Stimulated activated CD4-positive, alpha-beta T cell treated with anti-CD3 and anti-CD28 coated beads, Interleukin-12 subunit alpha, Interleukin-12 subunit beta, amount 100 ng/mL, for 48 hours (primary cell): ENCODE results near the gene ESYT3.
"Not testable (repeated sequence)": the region's sequence is repeated elsewhere in the genome, so short reads cannot be mapped to it uniquely, and the experiment has no call there.

Experiments
- DNase-seq, 3 donors: peaks; one replicate each; pipeline ENCODE4 v3.0.0-alpha.2; 2020; ENCODE audit warnings: low read depth in 2 of 3, low spot score in 1 of 3

Gene ESYT3

DNA sequence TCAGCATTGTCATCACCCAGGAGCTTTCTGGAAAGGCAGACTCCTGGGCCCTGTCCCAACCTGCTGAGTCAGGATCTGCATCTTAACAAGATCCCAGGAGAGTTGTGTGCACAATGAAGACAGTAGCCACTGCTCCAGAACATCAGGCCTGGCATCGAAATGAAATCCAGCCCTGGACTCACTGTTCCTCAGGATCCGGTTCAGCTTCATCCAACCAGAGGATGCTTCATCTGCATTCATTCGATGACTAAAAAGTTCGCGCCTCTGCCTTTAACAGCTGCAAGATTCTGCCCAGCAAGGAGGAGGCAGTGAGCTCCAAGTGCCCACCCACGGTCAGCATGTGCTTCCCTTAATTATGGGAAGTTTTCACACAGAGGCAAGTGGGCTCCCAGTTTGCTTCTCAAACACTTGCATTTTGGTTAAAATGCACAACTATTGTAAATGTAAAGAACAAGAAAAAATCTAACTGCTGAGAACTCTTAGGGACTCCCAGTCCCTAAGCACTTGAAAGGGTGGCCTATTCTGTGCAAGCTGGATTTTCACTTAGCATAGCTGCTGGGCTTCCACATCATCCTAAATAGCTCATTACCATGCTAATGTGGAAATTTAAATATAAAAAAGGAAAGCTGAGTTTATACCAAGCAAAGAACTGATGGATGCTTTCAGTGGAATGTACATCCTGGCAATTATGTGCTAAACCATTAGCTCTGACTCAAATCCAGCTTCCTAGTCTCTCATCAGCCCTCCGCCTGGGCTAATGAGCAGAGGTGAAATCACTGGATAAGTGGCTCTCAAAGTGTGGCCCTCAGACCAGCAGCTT, 25.5 kb upstream of the ESYT3 start:
- no peak for DNase-seq

DNA sequence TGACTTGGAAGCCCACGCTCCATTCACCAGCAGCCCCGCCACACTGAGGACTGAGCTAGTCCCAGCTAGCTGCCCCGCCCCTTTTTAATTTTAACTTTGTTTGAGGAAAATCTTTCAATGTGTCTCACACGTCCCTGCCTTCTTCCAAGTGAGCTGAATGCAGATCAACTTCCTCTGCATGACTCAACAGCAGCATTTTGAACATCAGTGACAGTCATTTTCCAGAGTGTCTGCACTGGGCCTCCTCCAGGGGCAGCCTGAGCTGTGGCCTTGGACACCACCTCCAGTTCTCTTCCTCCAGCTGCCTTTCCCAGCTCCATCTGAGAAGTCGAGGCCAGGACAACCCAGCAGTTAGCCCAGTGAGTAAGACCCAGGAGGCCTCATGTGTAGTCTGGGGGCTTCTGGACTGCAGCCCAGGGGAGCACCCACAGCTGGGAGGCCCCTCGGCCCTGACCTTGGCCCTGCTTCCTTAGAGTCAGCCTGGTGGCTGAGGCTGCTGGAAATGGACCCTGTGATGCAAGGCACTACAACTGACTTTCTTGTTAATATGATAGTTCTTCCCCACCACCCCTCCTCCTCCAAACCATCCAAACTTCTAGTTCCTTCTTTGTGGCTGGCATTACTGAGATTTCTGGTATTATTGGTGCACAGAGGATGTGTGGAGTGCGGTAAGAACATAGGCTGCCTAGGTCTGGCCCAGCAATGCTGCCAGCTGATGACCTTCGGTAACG, 21.4 kb upstream of the ESYT3 start:
- no peak for DNase-seq

DNA sequence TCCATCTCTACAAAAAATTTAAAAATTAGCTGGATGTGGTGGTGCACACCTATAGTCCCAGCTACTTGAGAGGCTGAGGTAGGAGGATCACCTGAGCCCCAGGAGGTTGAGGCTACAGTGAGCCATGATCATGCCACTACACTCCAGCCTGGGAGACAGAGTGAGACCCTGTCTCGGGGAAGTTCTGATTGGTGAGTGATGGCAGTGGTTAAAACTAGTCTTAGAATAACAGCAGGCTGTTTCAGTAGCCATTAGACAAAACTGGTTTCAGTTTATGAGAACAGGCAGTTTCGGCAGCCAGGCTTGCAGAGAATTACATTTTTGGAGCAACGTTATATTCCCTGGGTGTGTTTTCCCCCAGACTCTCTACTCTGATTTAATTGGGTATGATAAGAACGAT, 18.2 kb upstream of the ESYT3 start:
- not testable (repeated sequence) for DNase-seq

DNA sequence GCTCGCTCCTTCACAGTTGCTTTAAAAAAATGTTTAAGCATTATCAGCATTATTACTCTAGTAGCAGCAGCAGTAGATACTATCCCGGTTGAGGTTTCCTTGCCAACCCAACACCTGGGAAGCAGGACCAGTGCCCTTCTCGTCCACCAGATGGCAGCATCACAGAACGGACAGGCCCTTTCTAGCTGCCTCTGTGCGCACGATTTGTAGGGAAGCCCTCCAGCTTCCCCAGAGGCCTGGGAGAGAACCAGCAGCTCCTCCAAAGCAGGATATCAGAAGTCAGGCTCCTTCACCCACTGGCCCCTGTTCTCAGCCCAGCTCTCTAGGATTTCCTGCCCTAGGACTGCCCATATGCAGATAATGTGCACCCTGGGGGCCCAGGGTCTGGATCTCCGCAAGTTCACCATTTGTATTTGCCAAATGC, 16.8 kb upstream of the ESYT3 start:
- peak; percentile 40 to 68 (median 48) for DNase-seq

DNA sequence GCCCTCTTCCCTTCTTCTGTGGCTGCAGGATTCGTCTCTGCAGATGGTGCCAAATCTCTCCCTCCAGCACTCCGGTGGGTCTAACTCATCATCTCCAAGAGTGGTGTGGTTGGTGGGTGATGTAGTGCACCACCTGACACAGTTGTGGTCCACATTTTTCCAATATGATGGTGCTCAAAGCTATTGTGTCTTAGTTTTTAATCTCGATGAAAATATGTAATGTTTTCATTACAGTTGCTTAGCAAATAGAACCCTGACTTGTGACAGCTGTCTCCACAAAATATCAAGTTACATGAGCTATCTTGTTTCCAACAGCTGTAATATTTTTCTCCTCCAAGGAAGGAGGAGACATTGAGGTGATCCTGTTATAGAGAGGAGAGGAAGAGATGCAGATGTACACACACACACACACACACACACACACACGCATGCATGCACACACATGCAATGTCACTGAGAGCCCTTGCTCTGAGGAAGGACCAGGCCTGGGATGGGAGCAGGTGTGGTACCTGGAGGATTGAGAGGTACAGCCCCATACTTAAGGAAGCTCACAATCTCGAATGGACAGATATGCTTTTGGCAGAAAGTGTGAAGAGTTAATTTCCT, 15.7 kb upstream of the ESYT3 start:
- DNase-seq: no peak

DNA sequence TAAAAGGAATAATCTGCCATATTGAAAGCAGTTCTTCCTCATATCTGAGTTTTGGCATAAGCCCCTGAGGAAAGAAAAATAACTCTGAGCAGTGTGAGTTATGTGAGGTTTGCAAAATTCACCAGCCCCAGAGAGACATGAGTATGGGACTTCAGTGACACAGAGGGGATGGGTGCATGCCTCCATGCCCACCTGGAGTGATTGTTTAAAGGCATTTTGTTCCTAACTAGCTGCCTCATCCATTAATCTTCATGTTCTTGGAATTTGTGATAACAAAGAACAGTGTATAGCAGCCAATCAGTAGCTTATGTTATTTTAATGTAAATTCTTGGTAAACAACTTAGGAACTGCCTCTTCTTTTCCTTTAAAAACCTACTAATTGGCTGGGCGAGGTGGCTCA, 11.1 kb upstream of the ESYT3 start:
- DNase-seq: no peak

DNA sequence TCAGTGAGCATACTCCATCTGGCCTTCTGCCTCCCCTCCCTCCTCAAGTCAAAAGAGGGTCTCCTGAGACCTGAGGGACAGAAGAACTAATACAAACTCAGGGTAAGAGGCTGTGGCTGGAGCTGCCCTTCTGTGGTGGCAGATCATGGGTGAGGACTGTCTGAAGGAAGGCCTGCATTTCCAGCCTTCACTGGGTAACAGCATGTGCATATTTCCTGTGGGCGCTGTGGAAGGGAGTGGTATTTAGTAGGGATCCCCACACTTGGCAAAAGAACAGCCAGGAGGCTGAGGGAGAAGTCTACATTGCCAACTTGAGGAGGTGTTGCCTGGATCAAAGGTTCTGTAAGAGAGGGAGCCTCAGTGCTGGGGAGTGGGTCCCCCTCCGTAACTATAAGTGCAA, 10.1 kb upstream of the ESYT3 start:
- DNase-seq: no peak

DNA sequence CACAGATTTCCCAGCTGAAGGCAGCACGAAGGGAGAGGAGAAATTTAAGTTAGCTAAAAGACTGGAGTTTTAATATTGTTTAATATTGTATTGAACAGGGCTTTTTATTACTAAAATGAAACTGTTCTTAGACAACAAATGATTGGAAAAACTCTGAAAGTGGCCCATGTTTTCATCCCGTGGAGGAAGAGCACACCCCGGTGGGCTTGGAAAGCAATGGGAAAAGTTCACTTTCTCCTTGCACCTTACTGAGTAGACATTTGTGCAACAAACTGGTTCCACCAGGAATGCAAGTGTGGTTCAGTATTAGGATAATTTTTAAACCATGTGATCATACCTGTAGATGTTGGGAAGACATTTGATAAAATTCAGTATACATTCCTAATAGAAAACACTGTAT, 8.2 kb upstream of the ESYT3 start:
- DNase-seq: no peak

DNA sequence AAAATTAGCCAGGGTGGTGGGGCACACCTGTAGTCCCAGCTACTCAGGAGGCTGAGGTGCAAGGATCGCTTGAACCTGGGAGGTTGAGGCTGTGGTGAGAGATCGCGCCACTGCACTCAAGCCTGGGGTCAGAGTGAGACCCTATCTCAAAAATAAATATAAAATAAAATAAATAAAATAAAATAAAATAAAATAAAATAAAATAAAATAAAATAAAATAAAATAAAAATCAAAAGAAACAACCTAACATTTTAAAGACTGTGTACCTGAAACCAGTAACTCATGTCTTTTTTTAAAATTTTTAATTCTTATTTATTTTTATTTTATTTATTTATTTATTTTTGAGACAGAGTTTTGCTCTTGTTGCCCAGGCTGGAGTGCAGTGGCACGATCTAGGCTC, 7.7 kb upstream of the ESYT3 start:
- DNase-seq: not testable (repeated sequence)

DNA sequence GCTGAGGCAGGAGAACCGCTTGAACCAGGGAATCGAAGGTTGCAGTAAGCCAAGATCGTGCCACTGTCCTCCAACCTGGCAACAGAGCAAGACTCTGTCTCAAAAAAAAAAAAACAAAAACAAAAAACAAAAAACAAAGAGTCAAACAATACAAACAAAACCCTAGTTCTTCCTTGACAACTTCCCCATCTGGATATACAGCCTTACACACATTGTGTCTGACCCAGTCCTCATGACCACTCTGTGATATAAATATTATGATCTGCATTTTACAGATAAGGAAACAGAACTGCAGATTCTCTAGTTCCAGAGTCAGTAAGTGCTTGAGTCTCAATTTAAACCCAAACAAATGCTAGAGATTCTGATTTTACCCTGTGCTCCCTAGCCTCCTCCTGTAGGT, 4.8 kb upstream of the ESYT3 start:
- no peak for DNase-seq

DNA sequence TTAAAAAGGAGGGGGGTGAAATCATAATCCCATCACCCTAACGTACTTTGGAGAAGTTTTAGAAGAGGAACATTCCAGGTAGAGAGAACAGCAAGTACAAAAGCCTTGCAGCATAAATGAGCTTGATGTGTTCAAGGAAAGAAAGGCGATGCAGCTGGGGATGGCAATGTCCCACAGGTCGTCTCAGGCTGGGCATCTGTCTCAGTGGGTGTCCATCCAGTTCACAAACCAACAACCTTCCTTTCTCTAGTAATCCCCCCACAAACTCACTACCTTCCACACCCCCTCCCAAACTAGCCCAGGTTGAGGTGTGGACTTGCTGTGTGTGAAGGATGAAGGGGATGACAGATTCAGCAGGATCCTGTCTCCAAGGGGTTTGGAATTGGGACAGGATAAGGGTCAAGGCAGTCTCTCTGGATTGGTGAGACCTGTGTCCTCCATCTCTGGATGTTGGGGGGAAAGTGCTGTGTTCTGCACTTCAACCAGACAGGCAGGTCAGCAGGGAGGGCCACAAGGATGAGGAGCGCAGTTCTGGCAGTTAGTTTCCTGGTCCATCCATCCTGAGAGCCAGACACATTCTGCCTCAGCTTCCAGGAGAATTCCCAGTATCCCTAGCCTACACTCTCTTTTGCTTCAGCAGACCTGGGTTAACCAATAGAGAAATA, 1.7 kb upstream of the ESYT3 start:
- no peak for DNase-seq

DNA sequence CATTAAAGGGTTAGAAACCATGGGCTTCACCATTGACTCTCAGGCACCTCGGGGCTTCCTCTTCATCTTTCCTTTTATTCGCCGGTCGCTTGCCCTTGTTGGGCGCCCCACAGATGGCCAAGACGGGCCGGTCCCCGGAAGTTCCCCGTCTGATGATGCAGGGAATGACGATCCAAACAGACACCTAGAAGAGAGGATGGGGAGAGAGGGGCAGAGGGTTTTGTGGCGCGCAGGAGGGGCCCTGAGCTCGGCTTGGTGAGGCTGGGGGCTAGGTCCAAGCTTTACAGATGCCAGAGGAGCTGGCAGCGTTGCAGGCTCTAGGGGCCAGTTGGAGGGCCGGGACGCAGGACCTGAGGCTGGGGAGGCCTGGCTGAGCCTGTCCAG, 532 bp upstream of the ESYT3 start:
- no peak for DNase-seq

DNA sequence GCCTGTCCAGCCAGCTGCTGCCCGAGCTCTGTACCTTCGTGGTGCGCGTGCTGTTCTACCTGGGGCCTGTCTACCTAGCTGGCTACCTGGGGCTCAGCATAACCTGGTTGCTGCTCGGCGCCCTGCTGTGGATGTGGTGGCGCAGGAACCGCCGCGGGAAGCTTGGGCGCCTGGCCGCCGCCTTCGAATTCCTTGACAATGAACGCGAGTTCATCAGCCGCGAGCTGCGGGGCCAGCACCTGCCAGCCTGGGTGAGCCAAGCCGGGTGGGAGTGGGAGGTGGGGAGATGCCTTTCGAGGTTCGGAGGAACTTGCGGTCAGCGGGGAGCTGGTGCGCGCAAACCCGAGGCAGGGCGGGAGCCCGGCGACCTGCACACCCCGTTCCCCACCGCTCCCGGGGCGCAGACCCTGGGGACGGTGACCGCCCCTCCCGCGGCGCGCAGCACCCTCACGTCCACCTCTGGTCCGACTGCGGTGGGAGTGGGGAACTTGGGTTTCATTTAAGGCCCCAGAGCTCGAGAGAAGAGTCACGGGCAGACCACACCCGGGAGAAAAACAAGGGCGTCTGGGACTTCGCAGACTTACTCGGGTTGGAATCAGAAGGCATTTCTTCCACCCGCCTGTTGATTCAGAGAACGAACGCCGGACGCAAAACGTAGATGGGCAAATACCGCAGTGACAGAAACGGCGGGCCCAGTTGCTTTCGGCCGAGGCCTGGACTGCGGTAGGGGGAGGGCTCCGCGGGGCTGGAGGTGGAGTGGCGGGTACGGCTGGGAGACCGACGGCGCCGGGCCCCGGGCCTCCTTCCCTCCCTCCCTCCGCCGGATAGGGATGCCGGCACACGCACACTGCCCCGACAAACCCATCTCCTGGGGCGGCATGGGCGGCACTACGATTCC, 708 bp downstream of the ESYT3 start:
- DNase-seq: no peak

DNA sequence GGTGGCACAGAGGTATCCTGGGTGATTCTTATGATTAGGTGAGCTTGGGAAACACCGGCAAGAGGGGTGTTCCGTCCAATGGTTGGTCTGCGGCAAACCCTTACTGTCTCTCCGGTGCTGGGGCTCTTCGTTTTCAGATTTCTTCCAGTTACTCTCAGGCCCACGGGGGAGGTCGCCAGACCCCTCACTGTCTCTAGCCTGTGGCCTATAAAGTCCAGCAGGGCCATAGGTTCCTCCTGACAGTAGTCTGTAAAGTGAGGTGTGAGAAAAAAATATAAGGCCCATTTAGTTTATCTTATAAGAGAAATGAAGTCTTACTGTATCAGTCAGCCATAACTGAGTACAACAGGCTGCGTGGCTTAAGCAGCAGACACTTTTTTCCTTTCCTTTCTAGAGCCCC, 1.4 kb downstream of the ESYT3 start:
- no peak for DNase-seq

DNA sequence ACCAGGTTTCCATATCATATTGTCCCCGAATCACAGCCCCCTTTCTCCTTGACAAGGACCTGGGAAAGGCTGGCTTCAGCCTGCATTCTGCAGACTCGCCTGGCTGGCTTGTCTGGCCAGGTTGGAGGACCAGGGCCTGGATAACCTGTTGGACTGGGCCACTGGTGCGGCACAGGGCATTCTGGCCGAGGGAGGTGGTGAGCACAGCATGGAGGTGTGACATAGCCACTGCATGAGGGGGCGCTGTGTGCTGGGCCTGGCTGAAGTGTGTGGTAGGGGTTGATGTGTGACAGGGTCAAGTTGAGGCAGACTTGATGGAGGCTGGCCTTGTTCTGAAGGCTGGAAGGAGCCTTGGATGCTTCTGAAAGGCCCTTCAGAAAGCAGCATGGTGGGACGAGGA, 2.9 kb downstream of the ESYT3 start:
- DNase-seq: no peak

DNA sequence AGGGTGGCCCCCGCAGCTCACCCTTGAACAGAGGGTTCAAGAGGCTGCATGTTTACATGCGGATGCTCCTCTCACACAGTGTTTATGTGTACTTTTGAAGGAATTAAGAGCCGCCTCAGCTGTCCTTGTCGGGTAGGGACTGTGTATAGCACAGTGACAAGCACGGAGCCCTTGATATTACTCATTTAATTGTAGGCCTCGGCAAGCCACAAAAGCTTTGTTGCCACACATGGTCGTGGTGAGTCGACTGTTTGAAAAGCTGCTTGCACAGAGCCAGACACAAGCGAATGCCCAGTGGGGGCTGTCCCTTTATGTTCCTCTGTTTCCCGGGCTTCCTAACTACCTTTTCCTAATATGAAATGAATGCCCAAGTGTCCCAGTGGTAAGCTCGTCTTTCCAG, 4.5 kb downstream of the ESYT3 start:
- no peak for DNase-seq

DNA sequence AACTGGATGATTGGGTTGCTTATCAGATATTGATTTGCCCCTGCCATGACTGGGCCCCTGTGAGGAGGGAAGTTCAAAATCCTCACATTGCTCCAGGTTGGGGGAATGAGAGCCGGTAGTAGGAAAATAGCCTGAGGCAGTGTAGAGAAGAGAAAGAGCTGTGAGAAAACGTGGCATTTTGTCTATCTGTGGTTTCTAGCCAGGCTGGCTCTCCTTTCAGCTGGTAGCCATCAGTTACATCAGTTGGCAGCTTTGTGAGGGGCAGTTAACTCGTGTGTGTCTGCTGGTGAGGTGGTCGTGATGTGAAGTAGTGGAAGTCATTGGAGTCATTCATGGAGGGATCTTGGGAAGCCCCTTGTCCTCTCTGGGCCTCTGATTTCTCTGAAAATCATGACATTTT, 5.2 kb downstream of the ESYT3 start:
- DNase-seq: no peak

DNA sequence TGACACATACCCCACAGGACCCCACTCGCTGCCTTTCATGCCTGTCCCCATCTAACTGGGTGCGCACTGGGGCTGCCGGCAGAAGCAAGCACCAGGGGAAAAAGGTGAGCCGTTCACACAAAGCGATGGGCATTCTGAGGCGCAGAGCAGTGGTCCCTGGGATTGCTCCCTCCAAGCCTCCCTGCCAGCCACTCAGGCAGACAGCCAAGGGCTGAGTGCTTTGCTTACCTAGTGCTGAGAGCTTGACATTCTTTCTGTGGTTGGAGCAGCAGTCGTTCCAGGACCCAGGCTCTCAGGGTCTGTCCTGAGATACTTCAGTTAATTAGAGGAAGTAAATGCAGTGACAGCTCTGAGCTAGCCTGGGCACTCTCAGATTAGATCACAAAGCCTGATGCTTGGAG, 5.7 kb downstream of the ESYT3 start:
- DNase-seq: no peak

DNA sequence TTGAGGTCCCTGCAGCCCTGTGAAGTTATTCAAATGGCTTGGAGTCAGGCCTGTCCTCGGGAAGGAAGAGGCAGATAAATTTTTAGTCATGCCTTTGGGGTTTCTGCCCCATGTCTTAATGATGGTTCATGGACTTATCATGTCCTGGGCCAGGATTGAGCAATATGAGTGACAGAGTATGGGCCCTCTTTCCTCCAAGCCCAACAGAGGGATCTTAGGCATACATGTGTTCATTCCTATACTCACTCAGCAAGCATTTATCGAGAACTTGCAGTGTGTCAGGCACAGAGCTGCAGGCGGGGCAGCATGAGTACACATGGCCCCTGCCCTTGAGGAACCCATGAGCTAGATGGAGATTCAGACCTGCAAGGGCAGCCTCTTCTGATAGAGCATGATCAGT, 6.2 kb downstream of the ESYT3 start:
- no peak for DNase-seq

DNA sequence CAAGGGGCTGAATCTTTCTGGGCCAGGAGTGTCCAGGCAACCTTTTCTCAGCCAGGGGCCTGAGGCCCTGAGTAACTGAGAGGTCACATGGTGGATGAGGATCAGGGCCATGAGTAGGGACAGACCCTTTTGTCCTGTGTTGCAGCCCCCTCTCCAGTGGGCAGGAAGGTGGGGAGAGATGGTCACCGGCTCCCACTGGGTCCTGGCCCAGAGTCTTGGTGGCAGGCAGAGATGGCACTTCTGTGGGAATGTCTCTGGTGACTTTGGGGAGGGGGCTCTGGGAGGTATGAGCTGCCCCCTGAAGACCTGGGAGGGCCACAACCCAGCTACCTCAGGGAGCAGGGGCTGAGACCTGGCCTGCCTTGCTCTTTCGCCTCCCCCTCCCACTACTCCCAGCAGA, 6.8 kb downstream of the ESYT3 start:
- DNase-seq: no peak

DNA sequence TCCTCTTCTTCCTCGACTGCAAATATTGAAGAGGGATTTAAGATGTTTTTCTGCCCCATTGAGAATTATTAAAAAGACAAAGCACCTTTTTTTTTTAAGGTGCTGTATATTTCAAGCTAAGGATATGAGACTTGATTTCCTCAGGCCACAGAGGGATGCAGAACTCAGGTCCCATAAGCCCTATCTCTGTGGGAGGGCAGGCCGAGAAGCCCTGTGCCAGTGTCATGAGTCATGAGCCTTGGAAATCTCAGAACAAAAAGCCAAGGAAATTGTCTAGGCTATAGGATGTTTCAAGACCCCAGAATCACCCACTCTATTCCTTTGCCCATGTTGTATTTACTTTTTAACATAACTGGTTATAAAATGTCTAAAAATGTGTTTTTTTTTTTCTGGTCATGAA, 7.3 kb downstream of the ESYT3 start:
- no peak for DNase-seq
